Retinal pigment epithelial cell (primary cell): ENCODE results near the gene LYZL6.

Experiments
- DNase-seq: peaks from one replicate; pipeline ENCODE4 v3.0.0-alpha.2; 2010; ENCODE audit warnings: low read depth
- H3K4me3 ChIP-seq: 2 replicates; pipeline ENCODE4 v1.5.1; 2011; ENCODE audit warnings: mild to moderate bottlenecking, low read length, control low read depth, moderate library complexity
- TF ChIP-seq, protein P1 (sequence below): conservative IDR thresholded peaks from 2 replicates; pipeline ENCODE4 v1.5.1; 2011; ENCODE audit warnings: low read depth, low read length, control low read depth, inconsistent platforms

LYZL6 gene

DNA sequence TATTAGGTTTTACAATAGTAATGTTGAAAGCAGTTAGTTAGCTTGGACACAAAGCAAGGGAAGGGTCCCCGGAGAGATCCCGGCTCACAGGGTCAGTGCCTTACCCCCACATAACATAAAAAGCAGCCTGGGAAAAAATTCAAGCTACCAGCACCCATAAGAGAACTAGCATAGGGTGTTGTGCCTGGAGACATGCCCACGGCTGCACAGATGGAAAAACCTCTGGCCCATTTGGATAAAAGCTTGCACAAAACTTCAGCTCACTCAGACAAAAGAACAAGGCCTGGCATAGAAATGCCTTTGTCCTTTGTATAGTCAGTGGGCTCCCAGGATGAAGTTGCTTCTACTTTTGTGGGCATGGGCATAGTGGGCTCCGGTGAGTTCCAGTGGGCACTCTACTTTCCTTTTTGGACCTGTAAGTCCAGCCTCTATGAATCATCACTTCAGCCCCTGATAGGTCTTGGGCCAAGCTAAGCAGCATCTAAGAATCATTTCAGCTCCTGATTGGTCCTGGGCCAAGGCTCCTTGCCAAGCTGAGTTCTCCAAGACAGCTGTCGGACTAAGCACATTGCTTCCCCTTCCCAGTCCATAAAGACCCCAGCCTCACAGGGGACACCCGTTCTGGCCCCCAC lies 11.6 kb downstream of the LYZL6 start:
- no peak for DNase-seq
- TF ChIP-seq, protein P1, sequence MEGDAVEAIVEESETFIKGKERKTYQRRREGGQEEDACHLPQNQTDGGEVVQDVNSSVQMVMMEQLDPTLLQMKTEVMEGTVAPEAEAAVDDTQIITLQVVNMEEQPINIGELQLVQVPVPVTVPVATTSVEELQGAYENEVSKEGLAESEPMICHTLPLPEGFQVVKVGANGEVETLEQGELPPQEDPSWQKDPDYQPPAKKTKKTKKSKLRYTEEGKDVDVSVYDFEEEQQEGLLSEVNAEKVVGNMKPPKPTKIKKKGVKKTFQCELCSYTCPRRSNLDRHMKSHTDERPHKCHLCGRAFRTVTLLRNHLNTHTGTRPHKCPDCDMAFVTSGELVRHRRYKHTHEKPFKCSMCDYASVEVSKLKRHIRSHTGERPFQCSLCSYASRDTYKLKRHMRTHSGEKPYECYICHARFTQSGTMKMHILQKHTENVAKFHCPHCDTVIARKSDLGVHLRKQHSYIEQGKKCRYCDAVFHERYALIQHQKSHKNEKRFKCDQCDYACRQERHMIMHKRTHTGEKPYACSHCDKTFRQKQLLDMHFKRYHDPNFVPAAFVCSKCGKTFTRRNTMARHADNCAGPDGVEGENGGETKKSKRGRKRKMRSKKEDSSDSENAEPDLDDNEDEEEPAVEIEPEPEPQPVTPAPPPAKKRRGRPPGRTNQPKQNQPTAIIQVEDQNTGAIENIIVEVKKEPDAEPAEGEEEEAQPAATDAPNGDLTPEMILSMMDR = no peak
- H3K4me3 ChIP-seq = no peak overlapping the region

DNA sequence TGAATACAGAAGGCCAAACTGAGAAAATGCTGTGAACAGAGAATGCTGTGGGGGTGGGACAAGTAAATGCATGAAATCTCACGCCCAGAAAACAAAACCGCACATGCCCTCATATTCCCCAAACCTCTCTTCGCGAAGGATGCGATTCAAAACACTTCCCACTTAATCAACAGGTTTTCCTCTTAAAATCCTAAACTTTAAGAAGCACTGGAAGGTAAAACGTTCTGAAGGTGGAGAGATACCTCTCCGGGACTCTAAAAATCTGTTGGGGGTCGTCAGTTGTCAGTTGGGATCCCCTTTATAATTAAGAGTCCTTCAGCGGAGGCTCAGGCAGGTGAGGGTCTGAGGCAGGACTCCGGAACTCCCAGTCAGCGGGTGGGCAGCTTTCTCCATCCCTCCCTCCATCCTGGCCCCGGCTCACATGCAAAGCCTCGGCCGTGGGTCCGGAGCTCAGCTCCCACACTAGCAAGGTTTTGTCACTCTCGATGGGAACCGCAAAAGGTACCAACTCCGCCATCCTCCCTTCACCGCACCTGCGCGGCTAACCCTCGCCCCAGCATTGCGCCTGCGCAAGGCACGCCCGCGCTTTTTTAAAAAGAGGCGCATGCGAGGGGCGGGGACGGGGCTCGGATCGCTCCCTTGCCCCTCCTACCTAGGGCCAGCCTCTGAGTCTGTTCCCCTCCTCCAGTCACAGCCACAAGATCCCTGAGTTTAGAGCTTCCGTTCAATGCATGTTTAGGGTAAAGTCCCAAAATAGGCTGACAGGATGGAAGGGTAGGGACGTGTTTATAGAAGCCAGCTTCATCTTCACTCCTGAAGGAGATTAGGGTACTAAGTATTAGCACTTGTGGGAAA lies 13.1 kb downstream of the LYZL6 start, which contains the start of gene RDM1:
Gene RDM1 (minus strand): TSS at position 563 of the 855 bp plus-strand sequence. CDS start 46 bp downstream, at position 517.
- DNase-seq = no peak
- peak within 1 kb of the TSS; percentile 77 for H3K4me3 ChIP-seq
- TF ChIP-seq, protein P1 = no peak

DNA sequence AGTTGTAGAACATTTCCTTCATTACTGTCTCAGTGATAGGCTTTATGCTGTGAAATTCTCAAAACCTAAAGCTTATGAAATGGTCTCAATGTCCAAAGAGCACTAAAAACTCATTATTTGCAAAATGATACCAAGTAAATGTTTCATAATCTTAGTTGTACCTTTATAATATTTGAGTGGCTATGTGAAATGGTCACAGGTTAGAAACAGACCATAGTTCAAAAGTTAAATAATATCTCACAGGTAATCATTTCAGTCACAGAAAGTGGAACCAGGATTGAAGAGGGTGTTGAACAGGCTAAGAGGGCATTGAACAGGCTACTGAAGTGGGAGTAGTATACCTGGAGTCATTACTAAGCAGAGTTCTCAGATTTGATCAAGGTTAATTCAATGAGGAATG lies 15.8 kb downstream of the LYZL6 start:
- DNase-seq = no peak
- TF ChIP-seq, protein P1 = no peak
- no peak overlapping the region for H3K4me3 ChIP-seq

DNA sequence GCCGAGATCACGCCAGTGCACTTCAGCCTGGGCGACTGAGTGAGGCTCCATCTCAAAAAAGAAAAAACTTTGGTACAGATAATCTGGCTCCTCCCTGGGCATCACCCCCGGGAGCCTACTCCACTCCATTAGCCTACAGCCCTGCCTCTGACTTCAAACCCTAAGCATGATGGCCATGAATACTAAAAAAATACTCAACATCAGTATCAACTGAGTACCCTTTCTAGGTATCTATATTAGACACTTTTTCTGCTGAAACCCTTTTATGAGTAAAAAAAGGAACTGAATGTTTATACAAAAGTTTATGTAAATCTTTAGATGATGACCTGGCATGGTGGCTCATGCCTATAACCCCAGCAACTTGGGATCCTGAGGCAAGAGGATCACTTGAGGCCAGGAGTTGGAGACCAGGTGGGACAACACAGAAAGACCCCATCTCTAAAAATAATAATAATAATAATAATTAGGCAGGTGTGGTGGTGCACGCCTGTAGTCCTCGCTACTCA lies 19.9 kb downstream of the LYZL6 start:
- TF ChIP-seq, protein P1 = no peak

DNA sequence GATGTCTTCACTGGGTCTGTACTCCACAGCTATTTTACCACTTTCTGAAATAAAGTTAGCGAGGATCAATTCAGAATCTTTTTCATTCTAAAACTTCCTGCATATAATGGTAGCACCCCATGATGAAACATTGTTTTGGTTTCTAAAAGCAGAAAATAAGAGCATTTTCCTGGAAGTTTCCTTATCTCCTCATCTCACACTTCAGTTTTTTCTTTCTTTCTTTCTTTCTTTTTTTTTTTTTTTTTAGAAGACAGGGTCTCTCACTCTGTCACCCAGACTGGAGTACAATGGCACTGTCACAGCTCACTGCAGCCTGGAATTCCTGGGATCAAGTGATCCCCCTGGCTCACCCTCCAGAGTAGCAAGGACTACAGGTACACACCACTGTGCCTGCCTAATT lies 23.3 kb downstream of the LYZL6 start:
- H3K4me3 ChIP-seq = no peak overlapping the region
- DNase-seq = no peak
- TF ChIP-seq, protein P1 = no peak

More for the DNA sequence above, 19.9 kb downstream of the LYZL6 start:
- no peak overlapping the region for H3K4me3 ChIP-seq
- no peak for DNase-seq

DNA sequence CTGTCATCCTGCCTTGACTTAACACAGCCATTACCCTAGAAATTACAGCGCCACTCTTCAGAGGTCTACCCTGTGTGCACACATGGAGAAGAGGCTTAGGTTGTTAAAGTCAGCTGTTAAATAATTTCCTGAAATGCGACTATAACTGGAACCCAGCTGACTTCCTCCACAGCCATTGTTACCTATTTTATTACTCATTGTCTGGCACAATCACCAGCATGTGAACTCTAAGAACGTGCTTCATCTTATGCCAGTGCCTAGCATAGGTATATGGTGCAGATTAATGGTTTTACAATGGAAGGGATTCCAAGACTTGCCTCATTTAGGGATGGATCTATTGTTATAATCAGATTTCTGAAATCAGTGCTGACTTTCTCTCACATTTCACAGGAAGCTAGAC lies 24.8 kb downstream of the LYZL6 start:
- TF ChIP-seq, protein P1 = no peak
- H3K4me3 ChIP-seq = no peak overlapping the region

More for the DNA sequence above, 24.8 kb downstream of the LYZL6 start:
- DNase-seq = peak; percentile 38
